Omental fat pad (tissue), 4 donors: ENCODE measurements around the gene UBE2R2. TPM values are rescaled to one million over a fixed set of nuclear protein-coding genes. Genes with fewer than 3 reads are reported as not detected.
"Not testable (repeated sequence)": the region's sequence is repeated elsewhere in the genome, so short reads cannot be mapped to it uniquely, and the experiment has no call there.

ENCODE experiments used
- ATAC-seq: fragments of 150-250 bp; one replicate; pipeline ENCODE4 v1.9.1; 2016; ENCODE audit warnings: mild to moderate bottlenecking, moderate library complexity; ENCODE audit not compliant: low FRiP score
- DNase-seq: peaks from one replicate; pipeline ENCODE4 v3.0.0-alpha.2; 2019; ENCODE audit warnings: low spot score
- total RNA-seq, 4 donors: library from RNA; depleted of rRNA; stranded (reverse); fragments of >200 nt; gene quantifications; one replicate each; pipeline ENCODE4 v1.1.0, GENCODE V29; 2016
- TF ChIP-seq, protein P1 (sequence below), 3 donors: fragments of 450-650 bp; IDR thresholded peaks; one replicate each; pipeline ENCODE4 v1.5.1; 2016 to 2017; ENCODE audit warnings: antibody characterized with exemption in 3 of 3, mild to moderate bottlenecking in 3 of 3, moderate library complexity in 2 of 3

The UBE2R2 gene
- total RNA-seq, 4 donors from 2014 or later = 22.4 to 34.3 (median 30.2) TPM

DNA sequence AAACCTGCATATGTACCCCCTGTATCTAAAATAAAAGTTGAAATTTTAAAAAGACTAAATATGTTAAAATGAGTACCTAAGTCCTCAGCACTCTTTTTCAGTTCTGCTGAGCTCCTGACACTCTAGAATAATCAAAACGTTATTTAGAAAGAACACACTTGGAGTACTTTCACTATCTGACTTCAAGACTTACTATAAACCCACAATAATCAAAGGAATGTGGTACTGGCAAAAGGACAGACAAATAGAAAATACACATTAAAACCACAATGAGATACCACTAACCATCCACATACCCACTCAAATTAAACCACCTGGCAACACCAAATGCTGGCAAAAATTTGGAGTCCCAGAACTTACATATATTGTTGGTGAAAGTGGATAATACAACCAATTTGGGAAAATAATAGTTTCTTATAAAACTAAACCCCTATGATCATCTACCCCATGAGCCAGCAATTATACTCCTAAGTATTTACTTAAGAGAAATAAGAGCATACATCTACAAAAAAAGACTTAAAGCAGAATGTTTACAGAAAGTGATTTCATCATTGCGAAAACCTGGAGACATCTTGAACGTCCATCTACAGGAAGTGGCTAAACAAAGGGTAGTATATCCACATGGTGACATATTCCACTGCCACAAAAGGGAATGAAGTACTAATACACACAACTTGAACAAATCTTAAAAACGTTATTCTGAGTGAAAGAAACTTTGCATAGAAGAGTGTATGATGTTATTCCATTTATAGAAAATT lies 34.4 kb upstream of the UBE2R2 start:
- TF ChIP-seq, protein P1, sequence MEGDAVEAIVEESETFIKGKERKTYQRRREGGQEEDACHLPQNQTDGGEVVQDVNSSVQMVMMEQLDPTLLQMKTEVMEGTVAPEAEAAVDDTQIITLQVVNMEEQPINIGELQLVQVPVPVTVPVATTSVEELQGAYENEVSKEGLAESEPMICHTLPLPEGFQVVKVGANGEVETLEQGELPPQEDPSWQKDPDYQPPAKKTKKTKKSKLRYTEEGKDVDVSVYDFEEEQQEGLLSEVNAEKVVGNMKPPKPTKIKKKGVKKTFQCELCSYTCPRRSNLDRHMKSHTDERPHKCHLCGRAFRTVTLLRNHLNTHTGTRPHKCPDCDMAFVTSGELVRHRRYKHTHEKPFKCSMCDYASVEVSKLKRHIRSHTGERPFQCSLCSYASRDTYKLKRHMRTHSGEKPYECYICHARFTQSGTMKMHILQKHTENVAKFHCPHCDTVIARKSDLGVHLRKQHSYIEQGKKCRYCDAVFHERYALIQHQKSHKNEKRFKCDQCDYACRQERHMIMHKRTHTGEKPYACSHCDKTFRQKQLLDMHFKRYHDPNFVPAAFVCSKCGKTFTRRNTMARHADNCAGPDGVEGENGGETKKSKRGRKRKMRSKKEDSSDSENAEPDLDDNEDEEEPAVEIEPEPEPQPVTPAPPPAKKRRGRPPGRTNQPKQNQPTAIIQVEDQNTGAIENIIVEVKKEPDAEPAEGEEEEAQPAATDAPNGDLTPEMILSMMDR (IDR thresholded peaks at IDR 0.05) = no peak
- no peak for ATAC-seq
- DNase-seq = no peak

DNA sequence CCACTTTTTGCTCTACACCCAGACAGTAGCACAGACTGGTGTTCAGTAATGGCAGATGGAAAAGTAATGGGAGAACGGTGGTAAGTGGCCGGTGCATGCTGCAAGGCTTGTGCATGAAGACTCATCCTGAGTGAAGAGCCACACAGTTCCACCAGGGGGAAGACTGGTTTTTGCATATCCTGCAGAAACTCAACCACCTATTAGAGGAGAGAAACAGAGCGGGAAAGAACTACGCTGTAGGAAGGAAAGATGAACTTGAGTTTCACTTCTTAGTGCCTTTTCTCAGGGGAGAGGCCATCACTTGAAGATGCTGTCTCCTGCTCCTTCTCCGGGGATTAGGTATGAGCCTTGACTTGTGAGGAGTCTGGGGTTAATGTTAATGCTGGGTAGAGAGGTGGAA lies 31.0 kb upstream of the UBE2R2 start:
- TF ChIP-seq, protein P1 (IDR thresholded peaks at IDR 0.05) = no peak
- no peak for DNase-seq
- ATAC-seq = no peak

DNA sequence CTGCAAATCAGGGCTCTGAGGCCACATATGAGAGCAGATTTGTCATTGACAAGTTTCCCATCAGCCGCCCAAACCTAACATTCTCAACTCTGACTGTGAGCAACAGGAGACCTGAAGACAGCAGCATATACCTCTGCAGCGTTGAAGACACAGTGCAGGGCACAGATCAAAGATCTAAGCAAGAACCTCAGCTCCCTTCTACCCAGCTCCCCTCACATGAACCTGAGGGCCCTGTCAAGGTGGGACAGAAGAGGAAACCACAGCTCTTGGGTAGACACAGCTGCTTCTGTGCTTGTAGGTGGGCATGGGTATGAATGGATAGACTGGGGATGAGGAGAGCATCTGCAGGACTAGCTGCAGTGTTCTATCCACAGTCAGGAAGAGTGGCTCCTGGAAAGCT lies 30.3 kb upstream of the UBE2R2 start:
- TF ChIP-seq, protein P1 (IDR thresholded peaks at IDR 0.05) = no peak

DNA sequence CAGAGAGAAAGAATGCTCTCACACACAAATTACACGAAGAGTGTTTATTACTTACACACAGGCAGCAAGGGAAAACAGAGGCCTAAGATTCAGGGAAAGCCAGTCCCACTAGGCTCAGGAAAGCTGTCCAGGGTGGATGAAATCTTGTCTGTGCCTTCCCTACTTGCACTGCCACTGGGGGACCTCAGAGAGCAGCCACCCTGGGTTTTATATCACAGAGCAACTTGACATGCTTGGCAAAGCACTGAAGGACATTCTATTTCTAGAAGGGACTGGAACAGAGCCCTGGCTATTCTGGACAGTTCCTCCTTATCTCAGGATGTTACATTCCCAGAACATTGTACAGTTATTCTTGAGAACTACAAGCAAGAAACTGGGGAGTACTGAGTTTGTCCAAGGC lies 29.1 kb upstream of the UBE2R2 start:
- TF ChIP-seq, protein P1 (IDR thresholded peaks at IDR 0.05) = no peak
- no peak for DNase-seq
- no peak for ATAC-seq

More for the DNA sequence above, 30.3 kb upstream of the UBE2R2 start:
- DNase-seq (no peak), ATAC-seq (no peak)

DNA sequence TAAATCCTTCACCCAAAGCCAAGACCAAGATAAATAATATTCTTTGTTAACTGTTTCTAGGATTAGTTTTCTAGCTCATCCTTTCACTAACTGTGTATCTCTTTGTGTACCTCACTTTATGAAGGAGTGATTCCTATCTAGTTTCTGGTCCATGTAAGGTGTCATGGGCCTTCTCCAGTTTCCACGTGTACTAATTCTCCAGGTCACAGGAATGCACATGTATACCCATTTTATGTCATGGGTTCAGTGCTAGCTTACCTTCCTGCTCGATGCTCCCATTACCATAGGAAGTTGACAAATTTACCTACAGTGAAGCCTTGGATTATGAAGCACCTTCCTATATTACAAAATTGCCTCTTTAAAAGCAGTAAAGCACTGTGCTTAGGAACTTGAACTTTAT lies 27.5 kb upstream of the UBE2R2 start:
- ATAC-seq, DNase-seq: not testable (repeated sequence)

DNA sequence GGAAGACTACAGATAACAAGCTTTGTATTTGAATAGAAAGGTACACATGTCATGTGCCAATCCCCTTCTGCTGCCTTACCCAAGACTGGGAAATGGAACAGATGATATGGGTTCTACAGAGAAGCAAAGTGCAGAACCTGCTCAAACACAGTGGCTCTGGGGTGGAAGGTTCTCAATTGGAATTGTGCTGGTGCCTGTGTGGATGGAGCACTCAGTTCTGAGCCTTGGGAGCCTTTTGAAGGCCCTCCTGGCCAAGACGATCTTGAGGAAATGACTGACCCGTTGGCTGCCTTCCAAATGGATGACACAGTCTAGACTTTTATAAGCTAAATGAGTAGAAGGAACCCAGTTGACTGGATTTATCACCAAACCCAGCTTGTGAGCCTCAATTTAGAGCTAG lies 25.8 kb upstream of the UBE2R2 start:
- ATAC-seq = no peak
- TF ChIP-seq, protein P1 (IDR thresholded peaks at IDR 0.05) = no peak
- DNase-seq = no peak

DNA sequence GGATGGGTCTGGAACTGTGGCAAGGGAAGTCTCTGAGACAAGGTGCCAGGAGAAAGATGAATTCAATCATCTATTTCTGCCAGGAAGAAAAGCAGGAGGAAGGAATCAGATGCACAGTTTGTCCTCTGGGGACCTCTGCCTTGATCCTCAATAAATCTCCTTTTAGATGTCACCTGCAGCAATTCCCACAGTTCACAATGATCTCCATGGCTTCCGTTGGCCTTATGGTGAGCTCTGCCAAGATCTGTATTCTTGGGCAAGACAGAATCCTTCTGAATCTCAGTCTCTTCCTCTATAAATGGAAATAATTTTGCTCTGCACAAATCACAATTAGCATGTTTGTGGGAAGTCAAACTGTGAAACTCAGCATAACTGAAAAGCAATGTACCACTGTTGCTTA lies 23.5 kb upstream of the UBE2R2 start:
- ATAC-seq, DNase-seq: not testable (repeated sequence)

DNA sequence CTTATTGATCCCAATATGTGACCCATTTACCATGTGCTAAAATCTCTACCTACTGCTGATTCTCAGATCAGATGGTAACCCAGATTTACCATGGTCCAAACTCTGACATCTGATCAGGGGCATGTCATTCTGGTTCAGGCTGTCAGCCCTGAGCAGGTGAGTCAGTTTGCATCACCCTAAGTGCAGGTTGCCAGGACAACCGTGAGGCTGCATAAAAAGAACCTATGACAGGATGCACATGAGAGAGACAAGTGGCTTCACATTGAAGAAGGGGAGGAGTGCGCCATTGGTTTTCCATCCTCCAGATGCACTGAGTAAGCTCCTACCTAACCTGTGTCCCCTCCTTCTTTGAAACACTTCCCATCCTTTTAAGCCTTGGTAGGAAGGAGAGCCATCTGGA lies 22.4 kb upstream of the UBE2R2 start:
- ATAC-seq = no peak
- TF ChIP-seq, protein P1 (IDR thresholded peaks at IDR 0.05) = no peak
- DNase-seq = no peak
